Liver (tissue), 9 donors: ENCODE data around the gene YIPF2. TPM values are rescaled to one million over a fixed set of nuclear protein-coding genes. Genes with fewer than 3 reads are reported as not detected.

Source experiments
- DNase-seq: peaks from one replicate; pipeline ENCODE4 v3.0.0-alpha.2; 2017; ENCODE audit warnings: low spot score
- H3K27ac ChIP-seq, 2 donors: one replicate each; pipeline ENCODE4 v1.7.0; 2013; ENCODE audit warnings: inconsistent platforms in 2 of 2, low read length in 2 of 2, control low read depth in 1 of 2, low read depth in 1 of 2, mild to moderate bottlenecking in 1 of 2
- H3K27me3 ChIP-seq, 4 donors: one replicate each; pipeline versions ENCODE4 v1.6.1 to v1.7.0; 2013; ENCODE audit warnings: low read length in 3 of 4, inconsistent platforms in 1 of 4, mild to moderate bottlenecking in 1 of 4, moderate library complexity in 1 of 4; ENCODE audit not compliant: control insufficient read depth in 4 of 4, insufficient read depth in 4 of 4
- H3K36me3 ChIP-seq, 4 donors: one replicate each; pipeline versions ENCODE4 v1.6.1 to v1.7.0; 2013; ENCODE audit warnings: low read length in 3 of 4, mild to moderate bottlenecking in 3 of 4, low read depth in 1 of 4, moderate library complexity in 1 of 4; ENCODE audit not compliant: control insufficient read depth in 4 of 4, insufficient read depth in 3 of 4
- H3K4me1 ChIP-seq, 4 donors: one replicate each; pipeline versions ENCODE4 v1.6.1 to v1.7.0; 2013; ENCODE audit warnings: low read length in 3 of 4, mild to moderate bottlenecking in 3 of 4, moderate library complexity in 1 of 4; ENCODE audit not compliant: control insufficient read depth in 4 of 4, insufficient read depth in 4 of 4
- H3K4me3 ChIP-seq, 3 donors: one replicate each; pipeline versions ENCODE4 v1.6.1 to v1.7.0; 2013; ENCODE audit warnings: low read length in 3 of 3, control low read depth in 1 of 3, low read depth in 1 of 3, mild to moderate bottlenecking in 1 of 3
- H3K9ac ChIP-seq, 2 donors: one replicate each; pipeline ENCODE4 v1.7.0; 2013; ENCODE audit warnings: low read length in 2 of 2, mild to moderate bottlenecking in 2 of 2, moderate library complexity in 2 of 2, control low read depth in 1 of 2, low read depth in 1 of 2
- H3K9me3 ChIP-seq, 4 donors: one replicate each; pipeline versions ENCODE4 v1.6.1 to v1.7.0; 2013; ENCODE audit warnings: low read length in 3 of 4; ENCODE audit not compliant: control insufficient read depth in 4 of 4
- EGR1 ChIP-seq, 2 donors: IDR thresholded peaks; 2 replicates each; pipeline ENCODE4 v1.6.1; 2016 to 2018; ENCODE audit warnings: antibody characterized with exemption in 2 of 2, low read depth in 2 of 2
- FOXA1 ChIP-seq: IDR thresholded peaks from 2 replicates; pipeline ENCODE4 v1.6.1; 2016; ENCODE audit warnings: antibody characterized with exemption
- FOXA2 ChIP-seq: IDR thresholded peaks from 2 replicates; pipeline ENCODE4 v1.6.1; 2016; ENCODE audit warnings: antibody characterized with exemption
- GABPA ChIP-seq, 2 donors: IDR thresholded peaks in 1 of 2; conservative IDR thresholded peaks in 1 of 2; 2 replicates each; pipeline ENCODE4 v1.6.1; 2016; ENCODE audit warnings: antibody characterized with exemption in 2 of 2, mild to moderate bottlenecking in 1 of 2, moderate library complexity in 1 of 2
- HNF4A ChIP-seq, 2 donors: conservative IDR thresholded peaks; 2 replicates each; pipeline ENCODE4 v1.6.1; 2016; ENCODE audit warnings: antibody characterized with exemption in 2 of 2, mild to moderate bottlenecking in 2 of 2
- HNF4G ChIP-seq: IDR thresholded peaks from 2 replicates; pipeline ENCODE4 v1.6.1; 2016; ENCODE audit warnings: antibody characterized with exemption
- JUND ChIP-seq, 2 donors: IDR thresholded peaks; 2 replicates each; pipeline ENCODE4 v1.6.1; 2016; ENCODE audit warnings: antibody characterized with exemption in 2 of 2
- NR2F2 ChIP-seq: IDR thresholded peaks from 2 replicates; pipeline ENCODE4 v1.6.1; 2016; ENCODE audit warnings: antibody characterized with exemption
- RAD21 ChIP-seq, 2 donors: IDR thresholded peaks; 2 replicates each; pipeline ENCODE4 v1.6.1; 2016; ENCODE audit warnings: antibody characterized with exemption in 2 of 2, mild to moderate bottlenecking in 2 of 2
- RXRA ChIP-seq, 2 donors: IDR thresholded peaks; 2 replicates each; pipeline ENCODE4 v1.6.1; 2017 to 2018; ENCODE audit warnings: antibody characterized with exemption in 2 of 2, mild to moderate bottlenecking in 1 of 2
- SP1 ChIP-seq: IDR thresholded peaks from 2 replicates; pipeline ENCODE4 v1.6.1; 2018; ENCODE audit warnings: antibody characterized with exemption, mild to moderate bottlenecking
- TAF1 ChIP-seq: conservative IDR thresholded peaks from 2 replicates; pipeline ENCODE4 v1.6.1; 2016; ENCODE audit warnings: antibody characterized with exemption, mild to moderate bottlenecking
- YY1 ChIP-seq: IDR thresholded peaks from 2 replicates; pipeline ENCODE4 v1.6.1; 2016; ENCODE audit warnings: antibody characterized with exemption, mild to moderate bottlenecking
- WGBS: extraction: QIAGEN DNeasy Blood & Tissue Kit; methylation state at CpG from one replicate; pipeline ENCODE4 v1.1.7; 2013; 5-methylcytosine and 5-hydroxymethylcytosine counted together
- polyA plus RNA-seq, 2 donors: library from polyadenylated mRNA; stranded (reverse) in 1 of 2; unstranded in 1 of 2; fragments of 200-250 nt in 1 of 2; fragments of >200 nt in 1 of 2; fragmentation: Nextera tagmentation in 1 of 2; extraction: Ambion mirVana in 1 of 2; gene quantifications; one replicate each; pipeline versions ENCODE4 v1.2.1 to v1.2.3, GENCODE V29; 2013 to 2015
- total RNA-seq, 2 donors: library from RNA; depleted of rRNA; stranded (reverse); fragments of >200 nt; gene quantifications; one replicate each; pipeline ENCODE4 v1.2.3, GENCODE V29; 2014
- TF ChIP-seq, protein P1 (sequence below): IDR thresholded peaks from 2 replicates; pipeline ENCODE4 v1.6.1; 2016; ENCODE audit warnings: antibody characterized with exemption
- TF ChIP-seq, protein P2 (sequence below): IDR thresholded peaks from 2 replicates; pipeline ENCODE4 v1.6.1; 2016; ENCODE audit warnings: antibody characterized with exemption, mild to moderate bottlenecking
- TF ChIP-seq, protein P3 (sequence below): IDR thresholded peaks from 2 replicates; pipeline ENCODE4 v1.6.1; 2016; ENCODE audit warnings: antibody characterized with exemption
- TF ChIP-seq, protein P4 (sequence below): fragments of 150-350 bp; IDR thresholded peaks from 2 replicates; pipeline ENCODE4 v1.5.1; 2017; ENCODE audit warnings: improper control_type of control experiment, low read depth, low read length; ENCODE audit not compliant: missing input control
- donor health status: healthy.
- donor health status: healthy.
- donor health status: healthy.
- donor health status: healthy.
- donor health status: healthy.

The YIPF2 gene
- total and polyA plus RNA-seq, 4 donors, result 13.2 to 37.4 (median 35.8) TPM

DNA sequence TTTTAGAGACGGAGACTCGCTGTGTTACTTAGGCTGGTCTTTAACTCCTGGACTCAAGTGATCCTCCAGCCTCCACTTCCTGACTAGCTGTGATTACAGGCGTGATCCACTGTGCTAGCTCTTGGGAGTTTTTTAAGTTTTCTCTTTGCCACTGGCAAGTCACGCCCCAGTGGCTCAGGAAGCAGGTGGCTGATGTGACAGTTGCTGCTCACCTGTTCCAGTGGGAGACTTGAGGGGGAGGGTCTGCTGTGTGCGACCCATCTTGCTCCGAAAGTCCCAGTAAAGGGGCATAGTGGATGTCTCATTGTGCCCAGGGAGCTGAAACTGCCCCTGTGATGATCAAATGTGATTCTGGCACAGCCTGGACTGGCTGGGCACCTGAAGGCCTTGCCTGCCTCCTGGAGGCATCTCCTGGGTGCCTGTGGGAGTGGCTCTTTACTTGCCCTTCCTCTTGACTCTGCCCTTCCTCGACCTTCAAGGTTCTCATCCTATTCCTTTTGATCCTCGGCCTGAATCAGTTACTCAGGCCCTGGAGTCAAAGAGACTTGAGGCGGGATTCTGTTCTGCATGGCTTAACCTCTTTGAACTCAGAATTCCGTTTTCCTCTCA, 40.2 kb upstream of the YIPF2 start:
- TF ChIP-seq TAF1, result no peak
- TF ChIP-seq FOXA2, result no peak
- no peak for TF ChIP-seq EGR1 (IDR thresholded peaks at IDR 0.05; ENCODE audit: low read depth in 2 of 2)
- TF ChIP-seq, protein P1, sequence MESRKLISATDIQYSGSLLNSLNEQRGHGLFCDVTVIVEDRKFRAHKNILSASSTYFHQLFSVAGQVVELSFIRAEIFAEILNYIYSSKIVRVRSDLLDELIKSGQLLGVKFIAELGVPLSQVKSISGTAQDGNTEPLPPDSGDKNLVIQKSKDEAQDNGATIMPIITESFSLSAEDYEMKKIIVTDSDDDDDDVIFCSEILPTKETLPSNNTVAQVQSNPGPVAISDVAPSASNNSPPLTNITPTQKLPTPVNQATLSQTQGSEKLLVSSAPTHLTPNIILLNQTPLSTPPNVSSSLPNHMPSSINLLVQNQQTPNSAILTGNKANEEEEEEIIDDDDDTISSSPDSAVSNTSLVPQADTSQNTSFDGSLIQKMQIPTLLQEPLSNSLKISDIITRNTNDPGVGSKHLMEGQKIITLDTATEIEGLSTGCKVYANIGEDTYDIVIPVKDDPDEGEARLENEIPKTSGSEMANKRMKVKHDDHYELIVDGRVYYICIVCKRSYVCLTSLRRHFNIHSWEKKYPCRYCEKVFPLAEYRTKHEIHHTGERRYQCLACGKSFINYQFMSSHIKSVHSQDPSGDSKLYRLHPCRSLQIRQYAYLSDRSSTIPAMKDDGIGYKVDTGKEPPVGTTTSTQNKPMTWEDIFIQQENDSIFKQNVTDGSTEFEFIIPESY, result no peak
- TF ChIP-seq GABPA (IDR thresholded peaks at IDR 0.05 in 1 of 2, conservative IDR thresholded peaks at IDR 0.05 in 1 of 2), result no peak
- TF ChIP-seq HNF4G, result no peak
- TF ChIP-seq RXRA (IDR thresholded peaks at IDR 0.05), result no peak
- H3K9ac ChIP-seq, result no peak overlapping the region
- no peaks in the 10 kb centered on the region for H3K27me3 ChIP-seq
- H3K9me3 ChIP-seq, result no peaks in the 10 kb centered on the region
- no peak overlapping the region for H3K27ac ChIP-seq
- H3K4me3 ChIP-seq, result no peak overlapping the region
- no peaks in the 10 kb centered on the region for H3K36me3 ChIP-seq
- no peaks in the 10 kb centered on the region for H3K4me1 ChIP-seq
- DNase-seq, result no peak
- 75% methylated on average over 10 of the region's 10 CpGs for WGBS

DNA sequence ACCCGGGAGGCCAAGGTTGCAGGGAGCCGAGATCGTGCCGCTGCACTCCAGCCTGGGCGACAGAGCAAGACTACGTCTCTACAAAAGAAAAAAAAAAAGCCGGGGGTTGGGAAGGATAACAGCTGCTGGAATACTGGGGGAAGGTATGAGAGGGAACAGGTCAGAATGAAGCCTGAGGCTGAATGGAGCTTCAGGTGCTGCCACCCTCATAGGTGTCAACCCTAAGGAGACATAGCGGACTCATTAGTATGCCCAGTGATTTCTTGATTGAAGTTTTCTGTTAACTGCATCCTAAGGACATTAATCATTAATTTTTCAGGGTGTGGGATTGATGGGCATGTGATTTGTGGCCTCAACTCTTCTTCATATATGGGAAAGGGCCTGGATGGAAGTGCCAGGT, 38.4 kb upstream of the YIPF2 start:
- TF ChIP-seq RAD21 (IDR thresholded peaks at IDR 0.05) (no peak), EGR1 (IDR thresholded peaks at IDR 0.05; ENCODE audit: low read depth in 2 of 2) (no peak), HNF4A (conservative IDR thresholded peaks at IDR 0.05) (no peak), NR2F2 (no peak), GABPA (IDR thresholded peaks at IDR 0.05 in 1 of 2, conservative IDR thresholded peaks at IDR 0.05 in 1 of 2) (no peak), JUND (IDR thresholded peaks at IDR 0.05) (no peak), RXRA (IDR thresholded peaks at IDR 0.05) (no peak), FOXA1 (no peak), FOXA2 (no peak), TAF1 (no peak), SP1 (no peak), YY1 (no peak)
- TF ChIP-seq, protein P2, sequence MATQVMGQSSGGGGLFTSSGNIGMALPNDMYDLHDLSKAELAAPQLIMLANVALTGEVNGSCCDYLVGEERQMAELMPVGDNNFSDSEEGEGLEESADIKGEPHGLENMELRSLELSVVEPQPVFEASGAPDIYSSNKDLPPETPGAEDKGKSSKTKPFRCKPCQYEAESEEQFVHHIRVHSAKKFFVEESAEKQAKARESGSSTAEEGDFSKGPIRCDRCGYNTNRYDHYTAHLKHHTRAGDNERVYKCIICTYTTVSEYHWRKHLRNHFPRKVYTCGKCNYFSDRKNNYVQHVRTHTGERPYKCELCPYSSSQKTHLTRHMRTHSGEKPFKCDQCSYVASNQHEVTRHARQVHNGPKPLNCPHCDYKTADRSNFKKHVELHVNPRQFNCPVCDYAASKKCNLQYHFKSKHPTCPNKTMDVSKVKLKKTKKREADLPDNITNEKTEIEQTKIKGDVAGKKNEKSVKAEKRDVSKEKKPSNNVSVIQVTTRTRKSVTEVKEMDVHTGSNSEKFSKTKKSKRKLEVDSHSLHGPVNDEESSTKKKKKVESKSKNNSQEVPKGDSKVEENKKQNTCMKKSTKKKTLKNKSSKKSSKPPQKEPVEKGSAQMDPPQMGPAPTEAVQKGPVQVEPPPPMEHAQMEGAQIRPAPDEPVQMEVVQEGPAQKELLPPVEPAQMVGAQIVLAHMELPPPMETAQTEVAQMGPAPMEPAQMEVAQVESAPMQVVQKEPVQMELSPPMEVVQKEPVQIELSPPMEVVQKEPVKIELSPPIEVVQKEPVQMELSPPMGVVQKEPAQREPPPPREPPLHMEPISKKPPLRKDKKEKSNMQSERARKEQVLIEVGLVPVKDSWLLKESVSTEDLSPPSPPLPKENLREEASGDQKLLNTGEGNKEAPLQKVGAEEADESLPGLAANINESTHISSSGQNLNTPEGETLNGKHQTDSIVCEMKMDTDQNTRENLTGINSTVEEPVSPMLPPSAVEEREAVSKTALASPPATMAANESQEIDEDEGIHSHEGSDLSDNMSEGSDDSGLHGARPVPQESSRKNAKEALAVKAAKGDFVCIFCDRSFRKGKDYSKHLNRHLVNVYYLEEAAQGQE, result no peak
- TF ChIP-seq, protein P3, sequence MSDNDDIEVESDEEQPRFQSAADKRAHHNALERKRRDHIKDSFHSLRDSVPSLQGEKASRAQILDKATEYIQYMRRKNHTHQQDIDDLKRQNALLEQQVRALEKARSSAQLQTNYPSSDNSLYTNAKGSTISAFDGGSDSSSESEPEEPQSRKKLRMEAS, result no peak
- TF ChIP-seq, protein P1, result no peak
- TF ChIP-seq, protein P4, sequence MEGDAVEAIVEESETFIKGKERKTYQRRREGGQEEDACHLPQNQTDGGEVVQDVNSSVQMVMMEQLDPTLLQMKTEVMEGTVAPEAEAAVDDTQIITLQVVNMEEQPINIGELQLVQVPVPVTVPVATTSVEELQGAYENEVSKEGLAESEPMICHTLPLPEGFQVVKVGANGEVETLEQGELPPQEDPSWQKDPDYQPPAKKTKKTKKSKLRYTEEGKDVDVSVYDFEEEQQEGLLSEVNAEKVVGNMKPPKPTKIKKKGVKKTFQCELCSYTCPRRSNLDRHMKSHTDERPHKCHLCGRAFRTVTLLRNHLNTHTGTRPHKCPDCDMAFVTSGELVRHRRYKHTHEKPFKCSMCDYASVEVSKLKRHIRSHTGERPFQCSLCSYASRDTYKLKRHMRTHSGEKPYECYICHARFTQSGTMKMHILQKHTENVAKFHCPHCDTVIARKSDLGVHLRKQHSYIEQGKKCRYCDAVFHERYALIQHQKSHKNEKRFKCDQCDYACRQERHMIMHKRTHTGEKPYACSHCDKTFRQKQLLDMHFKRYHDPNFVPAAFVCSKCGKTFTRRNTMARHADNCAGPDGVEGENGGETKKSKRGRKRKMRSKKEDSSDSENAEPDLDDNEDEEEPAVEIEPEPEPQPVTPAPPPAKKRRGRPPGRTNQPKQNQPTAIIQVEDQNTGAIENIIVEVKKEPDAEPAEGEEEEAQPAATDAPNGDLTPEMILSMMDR, result no peak

More for the DNA sequence above, 38.4 kb upstream of the YIPF2 start:
- Histone ChIP-seq H3K27me3 (no peaks in the 10 kb centered on the region), H3K9me3 (no peaks in the 10 kb centered on the region), H3K27ac (no peak overlapping the region), H3K4me1 (peaks cover 0 to 10% (median 6%) of the 10 kb centered on the region in 4 donors), H3K9ac (no peak overlapping the region), H3K4me3 (no peak overlapping the region), H3K36me3 (no peaks in the 10 kb centered on the region)
- 97% methylated on average over 8 of the region's 8 CpGs for WGBS
- no peak for DNase-seq
